DND-41 (cell line): ENCODE results near the gene TEKT4.

Experiments
- ATAC-seq: fragments of 200-7000 bp; cut with Tn5 transposase; 3 replicates; pipeline ENCODE4 v1.9.1; 2021; ENCODE audit warnings: low read depth; ENCODE audit not compliant: insufficient read depth
- DNase-seq: peaks from one replicate; pipeline ENCODE4 v3.0.0-alpha.2; 2020
- H2AFZ ChIP-seq: 2 replicates; pipeline ENCODE4 v1.6.0; 2012; ENCODE audit warnings: low read depth, low read length
- H3K27ac ChIP-seq: 2 replicates; pipeline ENCODE4 v1.5.1; 2012; ENCODE audit warnings: low read length, inconsistent platforms
- H3K27me3 ChIP-seq: fragments of 200-600 bp; sonication (generic); 2 replicates; pipeline ENCODE4 v1.6.0; 2012; ENCODE audit warnings: low read length, mild to moderate bottlenecking, inconsistent platforms; ENCODE audit not compliant: insufficient read depth, poor library complexity
- H3K36me3 ChIP-seq: 2 replicates; pipeline ENCODE4 v1.5.1; 2012; ENCODE audit warnings: low read length, inconsistent platforms; ENCODE audit not compliant: insufficient read depth
- H3K4me1 ChIP-seq: 2 replicates; pipeline ENCODE4 v1.5.1; 2012; ENCODE audit warnings: mild to moderate bottlenecking, low read length; ENCODE audit not compliant: insufficient read depth
- H3K4me2 ChIP-seq: 2 replicates; pipeline ENCODE4 v1.6.0; 2012; ENCODE audit warnings: mild to moderate bottlenecking, moderate library complexity, low read length, inconsistent platforms; ENCODE audit not compliant: insufficient read depth
- H3K4me3 ChIP-seq, 2 experiments: fragments of 200-600 bp in 1 of 2; shearing (Covaris generic) in 1 of 2; 2 replicates each; pipeline ENCODE4 v1.5.1; 2012 to 2016; ENCODE audit warnings: inconsistent platforms in 2 of 2, low read length in 2 of 2, mild to moderate bottlenecking in 2 of 2, low read depth in 1 of 2, moderate library complexity in 1 of 2
- H3K79me2 ChIP-seq: 2 replicates; pipeline ENCODE4 v1.6.0; 2012; ENCODE audit warnings: low read length, inconsistent platforms; ENCODE audit not compliant: insufficient read depth
- H3K9ac ChIP-seq: 2 replicates; pipeline ENCODE4 v1.6.0; 2012; ENCODE audit warnings: low read depth, mild to moderate bottlenecking, inconsistent platforms, low read length, moderate library complexity
- H3K9me3 ChIP-seq: 2 replicates; pipeline ENCODE4 v1.5.1; 2012; ENCODE audit warnings: low read length, moderate library complexity, mild to moderate bottlenecking, inconsistent platforms; ENCODE audit not compliant: insufficient read depth, severe bottlenecking
- H4K20me1 ChIP-seq: 2 replicates; pipeline ENCODE4 v1.6.0; 2012; ENCODE audit warnings: low read length; ENCODE audit not compliant: insufficient read depth
- EZH2 ChIP-seq: IDR thresholded peaks from 3 replicates; pipeline ENCODE4 v1.6.1; 2012; ENCODE audit warnings: borderline replicate concordance, low read depth, mild to moderate bottlenecking, moderate library complexity, low read length, inconsistent platforms; ENCODE audit not compliant: severe bottlenecking
- TF ChIP-seq, protein P1 (sequence below): IDR thresholded peaks from 2 replicates; pipeline ENCODE4 v1.5.1; 2012; ENCODE audit warnings: borderline replicate concordance, low read length, moderate library complexity, mild to moderate bottlenecking; ENCODE audit not compliant: poor library complexity, severe bottlenecking; ENCODE audit errors: extremely low read depth

The TEKT4 gene

DNA sequence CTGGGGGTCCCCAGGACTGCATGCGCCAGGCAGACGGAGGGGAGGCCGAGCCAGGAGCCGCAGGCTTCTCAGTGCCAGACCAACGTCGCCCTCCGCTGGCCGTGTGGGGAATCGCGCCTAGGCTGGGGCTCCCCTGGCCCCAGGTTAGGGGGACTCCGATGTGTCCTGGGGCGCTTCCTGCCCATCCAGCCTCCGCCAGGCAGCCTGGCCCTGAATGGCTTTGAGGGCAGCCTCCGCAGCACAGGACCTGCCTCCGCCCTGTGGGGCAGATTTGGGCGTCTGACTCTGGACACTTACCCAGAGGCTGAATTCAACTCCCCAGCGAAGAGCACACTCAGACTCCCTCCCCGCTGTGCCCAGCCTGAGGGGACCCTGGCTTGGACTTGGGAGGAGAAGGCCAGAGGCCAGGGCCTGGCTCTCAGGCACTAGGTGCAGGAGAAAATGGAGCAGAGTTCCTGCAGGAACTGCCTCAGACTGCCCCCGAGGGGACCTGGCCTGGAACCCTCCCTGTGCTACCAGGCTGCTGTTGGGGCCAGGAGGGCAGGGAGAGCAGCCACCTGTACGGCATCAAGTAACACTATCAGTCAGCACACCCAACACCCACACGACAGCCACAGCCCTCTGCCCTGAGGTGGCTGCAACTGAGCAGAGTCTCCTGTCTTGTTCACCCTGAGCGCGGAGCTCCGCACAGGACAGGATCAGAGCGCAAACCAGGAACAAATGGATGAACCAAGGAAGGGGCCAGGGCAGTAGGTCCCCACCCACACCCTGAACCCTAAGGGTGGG, 597 bp upstream of the TEKT4 start:
- Histone ChIP-seq H3K36me3 (no peaks in the 10 kb centered on the region), H3K9ac (no peak overlapping the region), H3K4me3 (no peak overlapping the region), H3K4me2 (no peak overlapping the region), H3K27ac (no peak overlapping the region), H3K4me1 (no peaks in the 10 kb centered on the region), H3K79me2 (no peaks in the 10 kb centered on the region), H4K20me1 (no peaks in the 10 kb centered on the region), H3K9me3 (no peaks in the 10 kb centered on the region), H3K27me3 (no peaks in the 10 kb centered on the region), H2AFZ (no peak overlapping the region)
- TF ChIP-seq, protein P1, sequence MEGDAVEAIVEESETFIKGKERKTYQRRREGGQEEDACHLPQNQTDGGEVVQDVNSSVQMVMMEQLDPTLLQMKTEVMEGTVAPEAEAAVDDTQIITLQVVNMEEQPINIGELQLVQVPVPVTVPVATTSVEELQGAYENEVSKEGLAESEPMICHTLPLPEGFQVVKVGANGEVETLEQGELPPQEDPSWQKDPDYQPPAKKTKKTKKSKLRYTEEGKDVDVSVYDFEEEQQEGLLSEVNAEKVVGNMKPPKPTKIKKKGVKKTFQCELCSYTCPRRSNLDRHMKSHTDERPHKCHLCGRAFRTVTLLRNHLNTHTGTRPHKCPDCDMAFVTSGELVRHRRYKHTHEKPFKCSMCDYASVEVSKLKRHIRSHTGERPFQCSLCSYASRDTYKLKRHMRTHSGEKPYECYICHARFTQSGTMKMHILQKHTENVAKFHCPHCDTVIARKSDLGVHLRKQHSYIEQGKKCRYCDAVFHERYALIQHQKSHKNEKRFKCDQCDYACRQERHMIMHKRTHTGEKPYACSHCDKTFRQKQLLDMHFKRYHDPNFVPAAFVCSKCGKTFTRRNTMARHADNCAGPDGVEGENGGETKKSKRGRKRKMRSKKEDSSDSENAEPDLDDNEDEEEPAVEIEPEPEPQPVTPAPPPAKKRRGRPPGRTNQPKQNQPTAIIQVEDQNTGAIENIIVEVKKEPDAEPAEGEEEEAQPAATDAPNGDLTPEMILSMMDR, result peak; percentile 75
- no peak for TF ChIP-seq EZH2
- DNase-seq (peak; percentile 42), ATAC-seq (no peak)

DNA sequence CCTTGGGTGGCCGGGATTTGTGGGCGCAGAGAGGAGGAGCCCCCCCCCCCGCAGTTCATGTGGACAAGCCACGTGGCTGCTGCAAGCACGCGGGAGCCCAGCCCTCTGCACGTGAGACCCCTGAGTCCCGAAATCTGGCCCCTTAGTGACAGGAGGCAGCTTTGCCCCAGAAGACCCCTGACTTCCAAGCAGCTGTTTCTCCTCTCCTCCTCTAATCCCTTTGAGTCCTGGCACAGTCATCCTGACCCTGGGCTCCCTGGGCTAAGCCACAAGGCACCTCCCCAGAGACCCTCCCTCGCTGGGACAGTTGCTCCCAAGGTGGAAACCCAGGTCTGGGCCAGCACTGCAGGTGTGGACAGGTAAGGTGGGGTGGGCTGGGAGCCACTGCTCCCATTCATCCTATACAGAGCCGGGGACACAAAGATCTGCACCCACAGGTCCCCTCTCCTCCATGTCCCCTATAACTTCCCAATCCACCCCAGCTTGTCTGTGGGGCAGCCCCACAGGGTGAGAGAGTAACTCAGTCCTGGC, 923 bp downstream of the TEKT4 start:
- Histone ChIP-seq H3K9ac (no peak overlapping the region), H3K27me3 (no peaks in the 10 kb centered on the region), H3K79me2 (no peaks in the 10 kb centered on the region), H3K9me3 (no peaks in the 10 kb centered on the region), H3K27ac (no peak overlapping the region), H3K4me1 (no peaks in the 10 kb centered on the region), H3K36me3 (no peaks in the 10 kb centered on the region), H3K4me3 (no peak overlapping the region), H4K20me1 (no peaks in the 10 kb centered on the region), H2AFZ (no peak overlapping the region), H3K4me2 (no peak overlapping the region)
- ATAC-seq (no peak), DNase-seq (no peak)
- TF ChIP-seq, protein P1, result no peak
- no peak for TF ChIP-seq EZH2

DNA sequence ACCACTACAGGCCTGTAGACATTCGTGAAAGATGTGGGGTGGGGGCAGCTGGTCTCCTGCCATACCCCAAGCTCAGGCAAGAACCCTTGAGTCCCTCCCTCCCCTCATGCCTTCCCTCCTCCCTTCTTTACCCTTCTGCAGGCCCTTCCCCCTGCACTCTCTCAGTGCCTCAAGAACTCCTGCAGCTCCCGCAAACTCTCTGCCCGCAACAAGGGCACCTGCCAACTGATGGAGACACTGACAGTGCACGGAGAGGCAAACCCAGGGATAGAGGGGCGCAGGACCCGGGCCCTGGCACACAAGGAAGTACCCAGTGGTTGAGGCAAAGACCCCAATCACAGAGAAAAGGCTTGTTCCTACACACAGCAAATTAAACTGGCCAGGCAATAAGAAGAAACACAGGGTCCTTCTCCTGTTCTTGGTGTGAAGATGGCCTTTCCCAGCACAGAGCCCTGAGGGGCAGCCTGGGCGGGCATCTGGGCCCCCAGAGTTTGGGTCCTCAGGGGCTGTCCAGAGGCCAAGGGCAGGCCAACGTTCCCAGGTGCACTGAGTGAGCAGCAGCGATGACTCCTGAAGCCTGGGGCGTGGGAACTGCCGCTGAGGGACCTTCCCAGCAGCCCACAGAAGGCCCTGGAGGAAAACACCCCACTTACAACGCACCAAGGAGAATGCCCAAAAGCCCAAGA, 1.6 kb downstream of the TEKT4 start:
- H2AFZ ChIP-seq, result no peak overlapping the region

More for the DNA sequence above, 1.6 kb downstream of the TEKT4 start:
- H3K9ac ChIP-seq, result no peak overlapping the region
- no peaks in the 10 kb centered on the region for H3K4me1 ChIP-seq
- no peak for ATAC-seq
- TF ChIP-seq, protein P1, result no peak
- TF ChIP-seq EZH2, result no peak
- no peaks in the 10 kb centered on the region for H3K27me3 ChIP-seq
- no peaks in the 10 kb centered on the region for H3K79me2 ChIP-seq
- no peaks in the 10 kb centered on the region for H4K20me1 ChIP-seq
- DNase-seq, result no peak
- H3K9me3 ChIP-seq, result no peaks in the 10 kb centered on the region
- H3K4me2 ChIP-seq, result no peak overlapping the region
- no peak overlapping the region for H3K27ac ChIP-seq
- H3K4me3 ChIP-seq, result no peak overlapping the region
- H3K36me3 ChIP-seq, result no peaks in the 10 kb centered on the region
